Measurements from ENCODE around the gene CTBP1.

DNA sequence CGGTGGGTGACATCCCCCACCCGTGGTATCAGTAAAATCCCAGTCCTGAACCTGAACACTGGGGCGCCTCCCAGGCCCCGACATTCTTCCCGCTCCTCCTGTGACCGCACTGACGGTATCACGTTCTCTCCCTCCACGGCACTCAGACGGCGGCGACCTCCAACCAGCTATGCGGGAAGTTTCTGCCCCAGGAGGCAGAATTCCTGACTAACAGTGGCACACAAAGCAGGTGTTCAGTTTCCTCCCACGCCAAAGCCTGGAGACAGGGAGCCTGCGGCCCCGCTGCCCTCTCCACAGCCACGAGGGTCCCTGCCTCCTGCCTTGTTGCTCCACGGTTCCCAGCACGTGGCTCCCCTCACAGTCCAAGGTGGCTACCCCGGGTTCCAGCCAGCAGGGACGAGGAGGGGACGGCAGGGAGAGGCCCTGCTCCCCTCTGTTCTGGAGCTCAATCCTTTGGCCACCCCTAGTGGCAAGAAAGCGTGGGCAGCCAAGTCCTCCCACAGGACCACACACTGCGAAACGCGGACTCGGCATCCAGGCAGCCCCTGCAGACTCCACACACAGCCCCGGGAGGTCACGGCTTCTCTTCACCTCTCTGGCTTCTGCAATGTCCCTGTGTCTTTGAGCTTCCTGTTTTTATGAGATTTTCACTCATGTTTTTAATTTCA, 15.2 kb downstream of the CTBP1 start:
- TF ChIP-seq, protein P1, sequence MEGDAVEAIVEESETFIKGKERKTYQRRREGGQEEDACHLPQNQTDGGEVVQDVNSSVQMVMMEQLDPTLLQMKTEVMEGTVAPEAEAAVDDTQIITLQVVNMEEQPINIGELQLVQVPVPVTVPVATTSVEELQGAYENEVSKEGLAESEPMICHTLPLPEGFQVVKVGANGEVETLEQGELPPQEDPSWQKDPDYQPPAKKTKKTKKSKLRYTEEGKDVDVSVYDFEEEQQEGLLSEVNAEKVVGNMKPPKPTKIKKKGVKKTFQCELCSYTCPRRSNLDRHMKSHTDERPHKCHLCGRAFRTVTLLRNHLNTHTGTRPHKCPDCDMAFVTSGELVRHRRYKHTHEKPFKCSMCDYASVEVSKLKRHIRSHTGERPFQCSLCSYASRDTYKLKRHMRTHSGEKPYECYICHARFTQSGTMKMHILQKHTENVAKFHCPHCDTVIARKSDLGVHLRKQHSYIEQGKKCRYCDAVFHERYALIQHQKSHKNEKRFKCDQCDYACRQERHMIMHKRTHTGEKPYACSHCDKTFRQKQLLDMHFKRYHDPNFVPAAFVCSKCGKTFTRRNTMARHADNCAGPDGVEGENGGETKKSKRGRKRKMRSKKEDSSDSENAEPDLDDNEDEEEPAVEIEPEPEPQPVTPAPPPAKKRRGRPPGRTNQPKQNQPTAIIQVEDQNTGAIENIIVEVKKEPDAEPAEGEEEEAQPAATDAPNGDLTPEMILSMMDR (IDR thresholded peaks at IDR 0.05; ENCODE audit: low read depth, low read length), result no peak
- no peak for TF ChIP-seq POLR2A (IDR thresholded peaks at IDR 0.05; ENCODE audit: extremely low read depth, insufficient read length)
- TF ChIP-seq, protein P2, sequence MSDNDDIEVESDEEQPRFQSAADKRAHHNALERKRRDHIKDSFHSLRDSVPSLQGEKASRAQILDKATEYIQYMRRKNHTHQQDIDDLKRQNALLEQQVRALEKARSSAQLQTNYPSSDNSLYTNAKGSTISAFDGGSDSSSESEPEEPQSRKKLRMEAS (IDR thresholded peaks at IDR 0.05; ENCODE audit: low read depth, low read length), result no peak

Data from NB4 (cell line).